Neural progenitor cell (in vitro differentiated cells): ENCODE results near the gene RNU1-4. TPM values are rescaled to one million over a fixed set of nuclear protein-coding genes. Genes with fewer than 3 reads are reported as not detected.
A peak's percentile ranks its signal among the peaks of the same experiment; 100 is the strongest.
"Not testable (repeated sequence)": the region's sequence is repeated elsewhere in the genome, so short reads cannot be mapped to it uniquely, and the experiment has no call there.

Source experiments
- DNase-seq: peaks from one replicate; pipeline ENCODE4 v3.0.0-alpha.2; 2016; ENCODE audit warnings: low spot score
- H2AFZ ChIP-seq: fragments of 200-600 bp; sonication (generic); replicated peaks from 2 replicates; pipeline ENCODE4 v1.6.1; 2016; ENCODE audit warnings: antibody characterized with exemption
- H3F3A ChIP-seq: fragments of 200-600 bp; sonication (generic); 2 replicates; pipeline ENCODE4 v1.6.1; 2016; ENCODE audit warnings: antibody characterized with exemption, low read depth
- H3K27ac ChIP-seq: fragments of 200-600 bp; sonication (generic); 2 replicates; pipeline ENCODE4 v1.5.1; 2016; ENCODE audit warnings: mild to moderate bottlenecking
- H3K27me3 ChIP-seq: fragments of 200-600 bp; sonication (generic); 2 replicates; pipeline ENCODE4 v1.6.1; 2016; ENCODE audit warnings: mild to moderate bottlenecking, moderate library complexity
- H3K36me3 ChIP-seq: fragments of 200-600 bp; sonication (generic); 2 replicates; pipeline ENCODE4 v1.5.1; 2016
- H3K4me1 ChIP-seq: fragments of 200-600 bp; sonication (generic); 2 replicates; pipeline ENCODE4 v1.6.1; 2016; ENCODE audit warnings: mixed run types
- H3K4me2 ChIP-seq: fragments of 200-600 bp; sonication (generic); 2 replicates; pipeline ENCODE4 v1.6.1; 2016
- H3K4me3 ChIP-seq: fragments of 200-600 bp; sonication (generic); 2 replicates; pipeline ENCODE4 v1.5.1; 2016
- H3K79me2 ChIP-seq: fragments of 200-600 bp; sonication (generic); 2 replicates; pipeline ENCODE4 v1.6.1; 2016; ENCODE audit warnings: low read depth
- H3K9ac ChIP-seq: fragments of 200-600 bp; sonication (generic); 2 replicates; pipeline ENCODE4 v1.6.1; 2016
- H3K9me3 ChIP-seq: fragments of 200-600 bp; sonication (generic); 2 replicates; pipeline ENCODE4 v1.5.1; 2016; ENCODE audit warnings: low read depth
- H4K20me1 ChIP-seq: fragments of 200-600 bp; sonication (generic); 2 replicates; pipeline ENCODE4 v1.6.1; 2016; ENCODE audit warnings: low read depth
- H3K27ac Mint-ChIP-seq: 3 replicates; pipeline ENCODE4 v1.8.0; 2021; ENCODE audit warnings: mixed read lengths
- H3K27me3 Mint-ChIP-seq: 2 replicates; pipeline ENCODE4 v1.8.0; 2022; ENCODE audit warnings: low read depth, mild to moderate bottlenecking, inconsistent platforms, moderate library complexity, mixed read lengths; ENCODE audit not compliant: insufficient read depth
- H3K36me3 Mint-ChIP-seq: 3 replicates; pipeline ENCODE4 v1.8.0; 2021; ENCODE audit warnings: mixed read lengths
- H3K4me1 Mint-ChIP-seq: 3 replicates; pipeline ENCODE4 v1.8.0; 2021; ENCODE audit warnings: mixed read lengths
- H3K4me3 Mint-ChIP-seq: 3 replicates; pipeline ENCODE4 v1.8.0; 2021; ENCODE audit warnings: mild to moderate bottlenecking, moderate library complexity, mixed read lengths
- H3K9me3 Mint-ChIP-seq: 3 replicates; pipeline ENCODE4 v1.8.0; 2020; ENCODE audit warnings: mixed read lengths
- EZH2 ChIP-seq: fragments of 200-600 bp; sonication (generic); IDR thresholded peaks from 2 replicates; pipeline ENCODE4 v1.6.1; 2017; ENCODE audit warnings: antibody characterized with exemption, mild to moderate bottlenecking, moderate library complexity
- EZH2phosphoT487 ChIP-seq: fragments of 200-600 bp; sonication (generic); IDR thresholded peaks from 2 replicates; pipeline ENCODE4 v1.6.1; 2017; ENCODE audit warnings: antibody characterized with exemption
- total RNA-seq: library from RNA; depleted of rRNA; stranded (reverse); fragments of >200 nt; gene quantifications from 2 replicates; pipeline ENCODE4 v1.2.3, GENCODE V29; 2015; ENCODE audit warnings: low replicate concordance

Gene RNU1-4
- total RNA-seq, 1 donor from 2014 or later, result under 0.01 TPM

DNA sequence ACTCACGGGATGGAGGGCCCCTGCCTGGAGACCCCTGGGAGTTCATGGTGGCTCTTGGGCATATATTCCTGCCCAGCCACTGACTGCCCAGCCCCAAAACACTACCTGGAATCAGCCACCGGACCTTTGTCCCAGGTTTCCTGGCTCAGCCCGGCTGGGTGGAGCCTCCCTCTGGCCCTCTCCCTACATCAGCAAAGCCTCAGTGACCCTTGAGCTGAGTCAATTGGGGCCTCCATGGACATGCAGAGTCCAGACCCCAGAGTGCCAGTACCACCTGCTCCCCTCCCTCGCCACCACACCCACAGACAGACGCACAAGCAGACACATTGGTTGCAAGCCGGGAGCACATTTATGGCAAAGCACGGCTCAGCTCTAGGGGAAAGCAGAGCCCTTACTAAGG lies 43.2 kb upstream of the RNU1-4 start:
- not testable (repeated sequence) for H3K9ac ChIP-seq, H3K36me3 ChIP-seq, H3K79me2 ChIP-seq, H2AFZ ChIP-seq, H3K4me3 Mint-ChIP-seq, H3K27ac Mint-ChIP-seq, H3F3A ChIP-seq, DNase-seq, H3K4me1 Mint-ChIP-seq, H3K4me3 ChIP-seq, H3K9me3 Mint-ChIP-seq, H3K4me1 ChIP-seq, H3K4me2 ChIP-seq, H3K27ac ChIP-seq, H3K9me3 ChIP-seq, H4K20me1 ChIP-seq, H3K27me3 Mint-ChIP-seq, H3K36me3 Mint-ChIP-seq
- peaks cover 41% of the 10 kb centered on the region for H3K27me3 ChIP-seq

DNA sequence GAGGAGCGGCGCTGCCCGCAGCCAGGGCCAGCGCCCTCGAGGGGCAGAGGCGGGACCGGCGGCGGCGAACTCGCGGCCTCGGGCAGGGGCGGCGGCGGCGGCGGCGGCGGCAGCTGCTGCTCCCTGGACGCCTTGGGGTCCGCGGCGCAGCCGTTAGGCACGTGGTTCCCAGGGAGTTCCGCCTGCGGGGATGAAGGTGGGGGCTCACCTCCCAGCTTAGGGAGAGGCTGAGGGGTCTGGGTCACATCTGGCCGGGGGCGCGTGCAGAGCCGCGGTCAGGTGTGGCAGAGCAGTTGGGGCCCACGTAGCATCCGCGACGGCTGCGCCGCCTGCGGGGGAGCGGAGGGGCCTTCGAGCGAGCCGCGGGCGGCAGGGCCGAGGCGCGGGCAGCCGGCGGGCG lies 40.9 kb upstream of the RNU1-4 start:
- peak; percentile 55 for DNase-seq
- H3K4me3 Mint-ChIP-seq, result not testable (repeated sequence)

DNA sequence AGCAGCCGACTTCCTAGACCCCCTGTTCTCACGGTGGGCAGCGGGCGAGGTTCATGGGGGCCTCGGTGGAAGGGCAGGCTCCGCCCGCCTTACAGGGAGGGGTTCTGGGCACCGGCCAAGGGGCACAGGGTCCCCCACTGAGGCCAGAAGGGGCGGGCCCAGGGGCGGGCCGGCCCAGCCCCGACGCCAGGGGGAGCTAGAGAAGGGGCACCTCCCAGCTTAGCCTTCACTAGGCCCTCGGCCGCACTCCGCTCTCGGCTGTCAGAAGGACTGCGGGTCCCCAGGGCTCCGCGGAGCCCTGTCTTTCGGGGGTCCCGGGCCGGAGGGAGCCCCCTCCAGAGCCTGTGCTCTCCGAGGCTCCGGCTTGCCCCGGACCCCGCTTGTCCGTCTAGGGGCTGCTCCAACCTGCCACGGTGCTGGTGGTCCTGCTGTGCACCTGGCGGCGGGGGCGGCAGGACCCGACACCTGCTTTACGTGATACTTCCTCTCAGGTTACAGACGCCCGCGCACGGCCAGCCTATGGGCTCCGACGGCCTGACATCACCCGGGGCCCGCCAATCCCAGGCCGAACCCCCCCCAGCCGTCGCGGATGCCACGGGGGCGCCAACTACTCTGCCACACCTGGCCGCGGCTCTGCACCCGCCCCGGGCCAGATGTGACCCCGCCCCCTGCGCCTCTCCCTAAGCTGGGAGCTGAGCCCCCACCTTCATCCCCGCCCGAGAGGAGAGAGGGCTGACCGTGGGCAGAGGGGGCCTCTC lies 40.0 kb upstream of the RNU1-4 start:
- H3K36me3 Mint-ChIP-seq, H3K4me1 Mint-ChIP-seq: not testable (repeated sequence)

More for the DNA sequence above, 40.9 kb upstream of the RNU1-4 start:
- H3K4me1 Mint-ChIP-seq, H3K36me3 Mint-ChIP-seq, H3K4me1 ChIP-seq, H3K9me3 ChIP-seq, H3K4me2 ChIP-seq, H3K27ac Mint-ChIP-seq, H3K9me3 Mint-ChIP-seq, H3K4me3 ChIP-seq, H3K27ac ChIP-seq, H3F3A ChIP-seq, H3K9ac ChIP-seq, H4K20me1 ChIP-seq, H3K36me3 ChIP-seq, H3K27me3 Mint-ChIP-seq, H2AFZ ChIP-seq, H3K79me2 ChIP-seq: not testable (repeated sequence)
- peak; percentile 65 for TF ChIP-seq EZH2
- TF ChIP-seq EZH2phosphoT487, result peak; percentile 53
- H3K27me3 ChIP-seq, result peaks cover 29% of the 10 kb centered on the region

GRCh38 chr1:16701189-16701588 lies 39.1 kb upstream of the RNU1-4 start:
- not testable (repeated sequence) for H3K27ac ChIP-seq, H3K4me3 Mint-ChIP-seq

More for the DNA sequence above, 40.0 kb upstream of the RNU1-4 start:
- not testable (repeated sequence) for H3K4me3 Mint-ChIP-seq, H3K9me3 Mint-ChIP-seq, H3K9me3 ChIP-seq, H3K4me3 ChIP-seq, H3K4me2 ChIP-seq, H3K4me1 ChIP-seq, H3K36me3 ChIP-seq, H3K79me2 ChIP-seq, H2AFZ ChIP-seq, H3K27ac ChIP-seq, H3F3A ChIP-seq, H4K20me1 ChIP-seq, H3K27ac Mint-ChIP-seq, H3K9ac ChIP-seq, H3K27me3 Mint-ChIP-seq, DNase-seq
- H3K27me3 ChIP-seq, result peaks cover 29% of the 10 kb centered on the region

DNA sequence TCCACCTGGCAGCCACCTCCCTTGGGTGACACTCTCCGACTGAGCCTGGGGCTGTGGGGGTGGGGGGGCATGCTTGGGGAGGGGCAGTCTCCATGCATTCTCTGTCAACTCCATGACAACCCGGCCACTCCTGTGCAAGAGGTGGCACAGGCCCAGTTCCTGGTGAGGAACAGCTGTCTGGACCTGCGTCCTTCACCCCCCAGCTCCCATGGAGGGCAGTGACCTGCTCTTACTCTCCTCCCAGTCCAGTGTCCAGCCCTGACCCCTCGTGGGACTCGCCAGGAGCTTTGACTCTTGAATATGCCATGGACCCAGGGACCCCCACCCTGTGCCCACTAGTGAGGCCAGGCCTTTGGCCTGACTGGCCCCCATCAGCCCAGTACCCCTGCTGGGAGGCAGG lies 38.0 kb upstream of the RNU1-4 start:
- H3F3A ChIP-seq, H2AFZ ChIP-seq, H3K27ac ChIP-seq, H3K9me3 Mint-ChIP-seq, H3K4me2 ChIP-seq, H3K4me3 ChIP-seq, H3K4me1 Mint-ChIP-seq, H3K36me3 ChIP-seq, H3K9me3 ChIP-seq, H3K4me3 Mint-ChIP-seq, DNase-seq, H3K36me3 Mint-ChIP-seq, H4K20me1 ChIP-seq, H3K9ac ChIP-seq, H3K27me3 Mint-ChIP-seq, H3K79me2 ChIP-seq, H3K27ac Mint-ChIP-seq, H3K4me1 ChIP-seq: not testable (repeated sequence)
- H3K27me3 ChIP-seq, result peaks cover 18% of the 10 kb centered on the region

More at GRCh38 chr1:16701189-16701588, 39.1 kb upstream of the RNU1-4 start:
- H3K79me2 ChIP-seq, H3K9ac ChIP-seq, H3K4me3 ChIP-seq, H3K27me3 Mint-ChIP-seq, H2AFZ ChIP-seq, DNase-seq, H3K4me1 ChIP-seq, H3K9me3 Mint-ChIP-seq, H3K36me3 Mint-ChIP-seq, H4K20me1 ChIP-seq, H3K4me2 ChIP-seq, H3K36me3 ChIP-seq, H3F3A ChIP-seq, H3K27ac Mint-ChIP-seq, H3K4me1 Mint-ChIP-seq, H3K9me3 ChIP-seq: not testable (repeated sequence)
- peaks cover 27% of the 10 kb centered on the region for H3K27me3 ChIP-seq

DNA sequence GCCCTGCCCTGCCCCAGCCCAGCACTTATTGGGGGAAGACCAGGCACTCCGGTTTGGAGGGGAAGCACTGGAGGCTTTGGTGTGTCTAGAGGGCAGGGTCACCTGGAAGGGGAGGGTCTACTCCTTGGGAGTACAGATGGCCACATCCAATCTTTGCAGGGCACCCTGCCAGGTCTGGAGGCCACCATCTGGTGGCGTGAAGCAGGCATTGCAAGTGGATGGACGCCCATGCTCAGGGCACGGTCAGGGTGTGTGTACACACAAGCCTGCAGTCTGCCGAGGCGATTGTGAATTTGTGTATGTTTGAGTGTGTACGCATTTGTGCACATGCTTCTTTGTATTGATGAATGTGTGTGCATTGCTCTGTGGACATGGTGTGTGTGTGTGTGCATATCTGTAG lies 37.2 kb upstream of the RNU1-4 start:
- not testable (repeated sequence) for H3K79me2 ChIP-seq, H3F3A ChIP-seq, H2AFZ ChIP-seq, H3K9ac ChIP-seq, H3K27me3 Mint-ChIP-seq, H4K20me1 ChIP-seq, H3K4me3 ChIP-seq, H3K27ac Mint-ChIP-seq, H3K4me1 ChIP-seq, H3K4me3 Mint-ChIP-seq, H3K4me1 Mint-ChIP-seq, H3K27ac ChIP-seq, H3K36me3 Mint-ChIP-seq, H3K36me3 ChIP-seq, H3K9me3 Mint-ChIP-seq, H3K4me2 ChIP-seq, DNase-seq, H3K9me3 ChIP-seq
- peaks cover 19% of the 10 kb centered on the region for H3K27me3 ChIP-seq

- H3K4me2 ChIP-seq, H3K4me3 Mint-ChIP-seq, H3K4me1 ChIP-seq: not testable (repeated sequence)
Measured at GRCh38 chr1:16703602-16704001, 36.7 kb upstream of the RNU1-4 start.

GRCh38 chr1:16704076-16704475 lies 36.2 kb upstream of the RNU1-4 start:
- H3K9me3 ChIP-seq, H3K27ac Mint-ChIP-seq, H2AFZ ChIP-seq, H3K4me1 ChIP-seq, DNase-seq, H3K4me3 ChIP-seq, H3K27me3 Mint-ChIP-seq, H3K36me3 ChIP-seq, H3K4me2 ChIP-seq, H3F3A ChIP-seq, H3K4me1 Mint-ChIP-seq, H3K27ac ChIP-seq, H4K20me1 ChIP-seq, H3K36me3 Mint-ChIP-seq, H3K4me3 Mint-ChIP-seq, H3K79me2 ChIP-seq, H3K9me3 Mint-ChIP-seq, H3K9ac ChIP-seq: not testable (repeated sequence)
- H3K27me3 ChIP-seq, result peaks cover 16% of the 10 kb centered on the region

More at GRCh38 chr1:16703602-16704001, 36.7 kb upstream of the RNU1-4 start:
- H3K36me3 Mint-ChIP-seq, DNase-seq, H3K27ac Mint-ChIP-seq, H3K9me3 ChIP-seq, H2AFZ ChIP-seq, H4K20me1 ChIP-seq, H3K36me3 ChIP-seq, H3K27me3 Mint-ChIP-seq, H3K27ac ChIP-seq, H3K4me3 ChIP-seq, H3K9me3 Mint-ChIP-seq, H3K9ac ChIP-seq, H3K4me1 Mint-ChIP-seq, H3K79me2 ChIP-seq, H3F3A ChIP-seq: not testable (repeated sequence)
- H3K27me3 ChIP-seq, result peaks cover 16% of the 10 kb centered on the region
